Measurements from ENCODE around the gene METTL13.

METTL13 gene, protein sequence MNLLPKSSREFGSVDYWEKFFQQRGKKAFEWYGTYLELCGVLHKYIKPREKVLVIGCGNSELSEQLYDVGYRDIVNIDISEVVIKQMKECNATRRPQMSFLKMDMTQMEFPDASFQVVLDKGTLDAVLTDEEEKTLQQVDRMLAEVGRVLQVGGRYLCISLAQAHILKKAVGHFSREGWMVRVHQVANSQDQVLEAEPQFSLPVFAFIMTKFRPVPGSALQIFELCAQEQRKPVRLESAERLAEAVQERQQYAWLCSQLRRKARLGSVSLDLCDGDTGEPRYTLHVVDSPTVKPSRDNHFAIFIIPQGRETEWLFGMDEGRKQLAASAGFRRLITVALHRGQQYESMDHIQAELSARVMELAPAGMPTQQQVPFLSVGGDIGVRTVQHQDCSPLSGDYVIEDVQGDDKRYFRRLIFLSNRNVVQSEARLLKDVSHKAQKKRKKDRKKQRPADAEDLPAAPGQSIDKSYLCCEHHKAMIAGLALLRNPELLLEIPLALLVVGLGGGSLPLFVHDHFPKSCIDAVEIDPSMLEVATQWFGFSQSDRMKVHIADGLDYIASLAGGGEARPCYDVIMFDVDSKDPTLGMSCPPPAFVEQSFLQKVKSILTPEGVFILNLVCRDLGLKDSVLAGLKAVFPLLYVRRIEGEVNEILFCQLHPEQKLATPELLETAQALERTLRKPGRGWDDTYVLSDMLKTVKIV

DNA sequence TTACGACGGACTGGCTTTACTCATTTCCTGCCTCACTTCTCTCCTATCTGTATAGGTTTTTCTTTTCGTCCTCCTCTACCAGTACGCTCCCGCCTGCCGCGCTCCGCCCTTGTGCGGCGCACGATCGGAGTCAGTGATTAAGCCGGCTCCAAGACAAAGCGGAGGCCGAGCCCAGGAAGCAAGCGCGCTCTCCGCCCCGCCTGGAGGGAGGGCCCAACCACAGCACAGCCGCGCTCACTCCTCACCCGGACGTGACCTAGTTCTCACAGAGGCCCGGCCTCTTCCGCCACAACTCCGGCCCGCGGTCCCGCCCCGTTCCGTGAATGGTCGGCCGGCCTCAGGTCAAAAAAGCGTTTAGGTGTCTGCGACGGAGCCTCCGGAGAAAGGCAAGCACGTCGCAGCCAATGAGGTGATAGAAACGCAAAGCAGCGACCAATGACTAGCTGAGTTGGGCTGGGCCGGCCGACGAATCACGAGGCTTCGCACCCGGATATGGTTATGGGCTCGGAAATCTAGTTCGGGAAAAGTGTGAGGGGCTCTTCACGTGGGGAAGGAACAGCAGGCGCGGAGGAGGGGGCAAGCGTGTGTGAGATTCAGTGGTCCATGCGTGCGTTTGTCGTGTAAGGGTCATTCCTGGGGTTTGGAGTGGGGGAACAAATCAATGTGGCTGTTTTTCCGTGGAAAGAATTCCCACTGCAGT lies at the start of gene METTL13:
Gene METTL13, plus strand, starts transcription at position 485 of the 700 bp plus-strand sequence. CDS start 308 bp downstream, outside the sequence.
- peak; percentile 99 for DNase-seq

DNA sequence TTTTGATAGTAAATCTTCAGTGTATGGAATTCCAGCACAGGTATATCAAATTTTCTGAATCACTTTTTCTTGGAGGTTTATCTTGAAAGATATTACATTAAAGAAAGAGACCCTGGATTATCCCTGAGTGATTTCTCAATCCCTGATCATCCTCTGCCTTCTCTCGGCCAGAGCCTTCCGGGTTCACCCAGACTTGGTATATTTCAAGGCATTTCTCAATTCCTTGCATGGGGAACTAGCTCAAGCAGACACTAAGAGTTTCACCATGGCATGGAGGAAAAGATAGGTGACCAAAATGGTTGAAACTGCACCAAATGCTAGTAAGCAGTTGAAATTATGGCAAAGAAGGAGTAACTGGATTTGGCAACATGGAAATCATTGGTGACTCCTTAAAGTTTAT lies 45.3 kb upstream of the METTL13 start:
- DNase-seq = no peak

DNA sequence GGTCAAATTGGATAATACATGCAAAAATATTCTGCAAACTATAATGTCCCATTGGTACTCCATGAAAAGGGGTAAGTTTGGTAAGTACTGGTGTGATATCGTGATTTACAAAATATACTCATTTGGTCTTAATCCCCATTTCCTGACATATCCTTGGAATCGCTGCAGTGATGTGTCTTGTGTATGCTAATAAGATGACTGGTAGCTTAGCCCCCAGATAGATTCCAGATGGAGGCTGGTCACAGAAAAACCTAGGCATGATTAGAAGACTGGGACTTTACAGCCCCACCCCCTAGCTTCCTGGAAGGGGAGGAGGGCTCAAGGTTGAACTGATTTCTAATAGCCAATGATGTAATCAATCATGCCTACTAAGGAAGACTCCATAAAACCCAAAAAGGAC lies 42.5 kb upstream of the METTL13 start:
- no peak for DNase-seq

DNA sequence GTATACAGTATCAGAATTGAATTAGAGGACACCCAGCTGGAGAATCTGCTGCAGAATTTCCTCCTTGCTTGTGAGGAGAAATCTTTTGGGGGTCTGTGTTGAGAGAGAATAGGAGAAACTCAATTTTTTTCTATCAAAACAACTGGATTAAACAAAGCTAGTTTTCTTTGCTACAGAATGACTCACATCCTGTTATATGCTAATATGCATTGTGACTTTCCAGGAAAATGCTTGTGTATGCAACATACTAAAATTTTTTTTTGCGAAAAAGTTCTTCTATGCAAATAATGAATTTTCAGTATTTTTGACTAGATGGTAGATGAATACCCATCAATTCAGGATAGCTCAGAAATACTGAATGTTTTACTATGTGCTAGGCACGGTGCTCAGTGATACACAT lies 41.8 kb upstream of the METTL13 start:
- no peak for DNase-seq

DNA sequence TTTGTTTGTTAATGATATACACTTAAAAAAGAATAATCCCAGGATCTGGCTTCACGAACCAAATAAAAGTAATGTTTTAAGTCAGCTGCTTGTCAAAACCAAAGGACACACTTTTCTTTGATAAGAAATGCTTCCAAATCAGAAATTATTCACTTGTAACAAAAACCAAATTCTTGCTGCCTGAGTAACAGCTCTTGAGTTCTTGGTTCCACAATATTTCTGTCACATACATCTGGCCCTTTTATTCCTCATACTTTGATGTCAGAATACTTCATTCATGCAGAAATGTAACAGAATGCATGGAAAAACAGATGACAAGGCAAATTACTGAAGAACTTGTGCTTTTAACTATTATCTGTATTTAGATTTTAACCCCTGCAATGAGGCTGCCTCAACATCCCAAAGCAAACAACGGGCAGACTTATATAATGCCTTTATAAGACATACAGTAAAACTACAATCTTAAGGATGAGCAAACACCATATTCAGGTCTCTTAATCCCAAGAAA lies 41.0 kb upstream of the METTL13 start:
- DNase-seq = no peak

DNA sequence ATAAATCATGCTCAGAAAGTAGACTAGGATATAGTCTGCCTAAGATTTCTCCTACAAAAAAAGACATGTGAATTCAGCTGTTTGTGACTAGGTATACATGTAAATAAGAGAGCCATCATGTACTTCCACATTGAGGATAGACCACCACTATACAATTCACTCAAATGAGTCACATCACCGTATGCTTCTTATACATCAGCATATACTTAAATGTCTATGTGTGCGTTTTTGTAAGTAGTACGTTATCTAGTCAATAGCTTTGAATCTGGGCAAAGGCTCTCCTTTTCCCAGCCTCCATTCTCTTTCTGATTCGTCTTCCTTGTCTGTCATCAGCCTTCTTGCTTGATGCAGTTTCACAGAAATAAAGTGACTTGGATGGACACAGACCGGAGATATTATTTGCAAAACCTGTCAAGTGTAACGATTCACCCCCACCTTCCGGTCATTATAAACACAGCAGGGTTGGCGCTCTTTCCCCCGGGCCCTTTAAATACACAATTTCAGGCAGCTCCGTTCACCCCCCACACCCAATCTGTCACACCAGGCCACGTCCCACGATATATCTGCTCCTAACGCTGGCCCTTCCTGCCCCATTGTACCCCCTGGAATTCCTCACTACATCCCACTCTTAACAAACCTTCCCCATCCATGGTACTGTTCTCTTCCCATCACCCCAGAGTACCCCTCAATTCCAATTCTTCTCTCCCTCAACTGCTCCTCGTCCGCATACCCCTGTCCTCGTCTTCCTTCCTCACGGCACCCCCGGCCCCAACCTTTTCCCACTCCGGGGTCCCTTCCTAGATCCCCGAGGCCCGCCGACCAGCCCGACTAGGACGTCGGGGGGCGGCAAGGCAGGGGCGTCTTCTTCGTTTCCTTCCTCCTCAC lies 40.2 kb upstream of the METTL13 start:
- peak; percentile 45 for DNase-seq

DNA sequence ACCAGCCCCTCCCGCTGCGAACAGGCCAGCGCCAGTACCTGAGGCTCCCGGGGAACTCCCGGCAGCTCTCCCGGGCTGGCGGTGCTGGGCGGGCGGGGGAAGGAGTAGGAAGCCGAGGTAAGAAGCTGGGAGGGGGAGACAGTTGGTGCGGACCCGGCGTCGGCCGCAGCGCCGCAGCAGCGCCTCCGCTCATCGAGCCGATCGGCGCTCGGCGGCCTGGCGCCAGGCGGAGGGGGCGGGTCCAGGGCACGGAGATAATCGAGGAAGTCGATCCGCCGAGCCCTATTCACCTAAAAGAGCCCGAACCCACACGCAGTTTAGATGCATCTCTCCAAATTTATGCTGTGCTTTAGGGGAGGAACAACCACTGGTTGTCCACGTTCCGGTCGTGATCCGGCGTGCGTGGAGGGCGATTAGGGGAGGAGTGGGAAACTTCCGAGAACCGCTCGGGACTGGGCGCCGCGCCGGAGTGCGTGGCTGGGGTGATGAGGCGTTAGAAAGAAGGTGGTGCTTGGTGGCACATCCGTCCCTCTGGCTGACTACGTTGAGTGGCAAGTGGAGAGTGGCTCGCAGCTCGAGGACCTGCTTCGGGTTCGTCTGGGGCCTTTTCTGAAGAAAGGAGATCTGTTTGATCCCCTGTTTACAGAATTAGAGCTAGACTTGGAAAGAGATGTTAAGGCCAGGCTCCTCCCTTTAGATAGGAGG lies 39.4 kb upstream of the METTL13 start, which contains the start of gene VAMP4:
Gene VAMP4, minus strand, starts transcription at position 194 of the 705 bp plus-strand sequence. CDS start 3,651 bp downstream, outside the sequence.
- peak; percentile 86 for DNase-seq

DNA sequence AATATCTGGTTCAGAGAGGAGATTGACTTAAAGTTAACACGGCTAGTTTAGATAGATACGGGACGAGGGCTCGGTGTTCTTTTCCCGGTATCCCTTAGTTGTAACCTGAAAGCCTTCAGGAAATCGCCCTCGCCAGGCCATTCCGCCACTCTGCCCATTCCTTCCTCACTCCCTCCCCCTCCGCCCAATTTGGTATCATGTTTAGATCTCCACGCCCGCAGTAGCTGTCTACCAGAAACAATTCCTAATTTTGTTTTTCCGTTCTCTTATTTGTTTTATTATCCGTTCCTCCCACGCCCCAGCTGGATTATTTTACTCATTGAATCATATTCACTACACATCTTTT lies 38.9 kb upstream of the METTL13 start:
- DNase-seq = no peak

DNA sequence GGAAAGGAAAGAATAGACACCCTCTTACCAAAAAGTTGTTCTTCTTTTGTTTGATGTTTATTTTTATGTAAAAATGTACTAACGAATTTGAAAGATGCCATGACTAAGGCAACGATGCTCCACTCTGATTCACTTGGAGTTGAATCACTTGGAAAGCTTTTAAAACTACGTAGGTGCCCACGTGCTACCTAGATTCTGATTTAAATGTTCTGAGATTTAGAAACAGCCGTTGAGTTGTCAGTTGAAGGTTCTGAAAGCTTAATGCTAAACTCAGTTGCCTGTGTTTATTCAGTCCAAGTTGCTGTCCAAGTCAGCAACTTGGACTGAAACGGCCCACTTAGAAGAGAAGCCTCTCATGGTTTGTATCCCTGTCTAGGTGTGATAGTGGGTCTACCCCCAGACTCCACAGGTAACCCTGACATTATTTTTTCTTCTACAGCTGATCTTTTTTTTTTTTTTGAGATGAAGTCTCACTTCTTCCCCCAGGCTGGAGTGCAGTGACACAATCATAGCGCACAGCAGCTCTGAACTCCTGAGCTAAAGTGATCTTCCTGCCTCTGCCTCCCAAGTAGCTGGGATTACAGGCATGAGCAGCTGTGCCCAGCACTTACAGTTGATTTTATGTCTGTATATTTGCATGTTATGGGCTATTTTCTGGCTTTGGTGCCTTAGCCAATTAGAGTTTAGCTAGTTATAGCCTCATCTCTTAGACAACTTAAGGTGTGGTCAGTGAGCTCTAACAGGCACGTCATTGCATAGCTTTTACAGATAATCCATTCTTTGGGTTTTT lies 38.2 kb upstream of the METTL13 start:
- DNase-seq = peak; percentile 10

DNA sequence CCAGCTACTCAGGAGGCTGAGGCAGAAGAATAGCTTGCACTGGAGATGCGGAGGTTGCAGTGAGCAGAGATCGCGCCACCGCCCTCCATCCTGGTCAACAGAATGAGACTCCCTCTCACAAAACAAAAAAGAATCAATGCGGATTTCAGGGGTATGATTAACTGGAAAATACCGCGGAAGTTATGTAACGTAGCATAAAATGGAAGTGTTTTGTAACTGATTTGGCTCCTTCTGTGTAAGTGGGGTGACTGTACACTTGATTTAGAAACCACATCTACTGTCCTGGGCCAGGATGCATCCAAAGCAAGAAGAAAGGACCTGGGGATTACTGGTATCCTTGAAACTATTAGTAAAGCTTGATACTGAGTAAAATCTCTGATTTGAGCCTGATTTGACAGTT lies 36.5 kb upstream of the METTL13 start:
- no peak for DNase-seq

DNA sequence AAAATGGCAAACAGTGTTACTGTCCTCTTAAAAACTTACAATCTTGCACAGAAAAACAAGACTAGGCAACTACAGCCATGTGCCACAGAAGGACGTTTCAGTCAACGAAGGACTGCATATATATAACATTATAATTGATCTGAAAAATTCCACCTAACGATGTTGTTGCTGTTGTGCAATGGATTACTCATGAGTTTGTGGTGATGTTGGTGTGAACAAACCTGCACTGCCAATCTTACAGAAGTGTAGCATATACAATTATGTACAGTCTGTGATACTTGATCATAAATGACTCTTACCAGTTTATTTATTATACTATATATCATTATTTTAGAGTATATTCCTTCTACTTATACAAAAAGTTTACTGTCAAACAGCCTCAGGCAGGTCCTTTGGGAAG lies 32.8 kb upstream of the METTL13 start:
- DNase-seq = no peak

DNA sequence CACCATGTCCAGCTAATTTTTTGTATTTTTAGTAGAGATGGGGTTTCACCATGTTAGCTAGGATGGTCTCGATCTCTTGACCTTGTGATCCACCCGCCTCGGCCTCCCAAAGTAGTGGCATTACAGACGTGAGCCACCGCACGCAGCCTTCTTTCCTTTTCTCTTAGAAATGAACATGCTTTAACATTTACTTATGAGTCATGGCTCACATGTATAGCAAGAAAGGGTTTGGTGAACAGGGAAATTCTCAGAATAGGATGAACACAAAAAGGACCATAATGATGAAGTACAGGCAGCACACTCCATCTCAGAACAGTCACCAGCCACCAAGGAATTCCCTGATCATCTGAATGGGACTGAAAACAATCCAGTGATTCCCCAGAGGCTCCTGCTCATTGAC lies 30.2 kb upstream of the METTL13 start:
- DNase-seq = no peak

DNA sequence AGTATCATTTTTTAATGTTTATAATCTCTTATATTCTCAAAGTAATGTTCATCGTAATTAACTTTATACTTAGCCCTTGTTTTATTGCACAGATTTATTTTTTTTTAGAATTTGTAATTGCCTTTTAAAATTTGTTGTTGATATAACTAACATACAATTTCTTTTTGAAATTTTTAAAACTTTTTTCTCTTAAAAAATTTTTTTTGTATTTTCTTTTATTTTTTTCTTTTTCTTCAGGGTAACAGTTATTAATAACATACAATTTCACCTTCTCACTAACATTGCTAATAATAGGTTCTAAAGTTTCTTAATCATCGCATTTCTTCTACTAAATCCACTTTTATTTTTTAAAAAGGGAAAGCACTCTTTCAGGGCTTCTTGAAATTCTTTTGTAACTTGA lies 28.3 kb upstream of the METTL13 start:
- DNase-seq = no peak

DNA sequence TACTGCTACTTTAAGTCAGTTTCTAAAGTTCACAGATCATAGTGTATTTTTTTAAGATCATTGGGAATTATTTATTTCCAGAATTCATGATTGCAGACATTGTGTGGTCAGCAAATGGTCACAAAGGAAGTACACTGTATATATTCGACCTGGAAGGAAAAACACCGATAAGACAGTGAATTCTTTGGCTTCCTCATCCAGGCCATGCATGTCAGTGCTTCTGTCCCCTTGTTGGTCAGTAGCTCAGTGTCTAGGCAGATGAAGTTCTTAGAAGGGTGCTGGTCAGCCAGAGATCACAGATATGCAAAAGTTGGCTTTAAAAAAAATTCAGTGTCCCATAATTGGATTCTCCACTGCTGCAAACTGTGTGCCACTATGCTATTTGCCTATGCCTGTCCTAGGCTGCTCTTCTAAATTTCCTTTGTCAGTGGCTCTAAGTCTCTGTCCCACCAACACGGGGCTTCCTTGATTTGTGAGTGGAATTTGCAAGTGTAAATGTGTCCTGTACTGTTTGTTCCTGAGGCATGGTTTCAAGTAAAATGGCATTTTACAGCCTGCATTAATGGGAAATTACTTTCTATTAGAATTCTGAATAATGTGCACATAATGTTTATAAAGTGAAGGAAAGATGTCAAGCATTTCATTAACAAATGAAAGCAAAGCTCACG lies 27.6 kb upstream of the METTL13 start:
- DNase-seq = no peak

DNA sequence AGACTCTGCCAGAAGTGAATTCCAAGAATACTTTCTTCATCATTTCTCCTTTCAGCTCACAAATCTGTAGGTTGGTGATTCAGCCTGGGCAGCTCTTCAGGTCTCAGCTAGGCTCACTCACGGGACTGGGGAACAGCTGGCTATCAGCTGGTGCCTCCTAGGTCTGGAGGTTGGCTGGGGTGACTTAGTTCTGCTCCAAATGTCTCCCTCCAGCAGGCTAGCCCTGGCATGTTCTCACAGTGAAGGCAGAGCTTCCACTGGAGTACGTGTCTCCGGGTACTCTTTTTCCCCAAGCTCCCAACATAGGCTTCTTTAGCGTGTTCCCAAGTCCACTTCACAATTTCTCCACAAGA lies 27.1 kb upstream of the METTL13 start:
- DNase-seq = no peak

DNA sequence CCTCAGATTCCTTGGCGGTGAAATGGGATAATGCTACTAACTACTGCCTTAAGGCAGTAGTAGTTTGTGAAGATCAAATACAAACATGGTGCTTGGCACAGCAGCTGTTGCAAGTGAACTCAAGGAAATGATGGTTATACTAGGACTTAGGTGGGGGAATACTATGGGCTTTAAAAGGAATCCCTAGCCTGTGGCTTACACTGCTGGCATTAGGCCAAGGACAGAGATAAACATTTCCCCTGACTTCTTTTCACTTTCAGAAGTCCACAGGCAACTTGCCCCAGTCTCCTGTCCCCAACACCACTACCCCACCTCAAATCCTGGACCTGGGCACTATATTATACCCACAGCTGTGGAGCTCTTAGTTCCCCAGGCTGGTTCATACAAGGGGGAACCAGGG lies 26.5 kb upstream of the METTL13 start:
- no peak for DNase-seq

DNA sequence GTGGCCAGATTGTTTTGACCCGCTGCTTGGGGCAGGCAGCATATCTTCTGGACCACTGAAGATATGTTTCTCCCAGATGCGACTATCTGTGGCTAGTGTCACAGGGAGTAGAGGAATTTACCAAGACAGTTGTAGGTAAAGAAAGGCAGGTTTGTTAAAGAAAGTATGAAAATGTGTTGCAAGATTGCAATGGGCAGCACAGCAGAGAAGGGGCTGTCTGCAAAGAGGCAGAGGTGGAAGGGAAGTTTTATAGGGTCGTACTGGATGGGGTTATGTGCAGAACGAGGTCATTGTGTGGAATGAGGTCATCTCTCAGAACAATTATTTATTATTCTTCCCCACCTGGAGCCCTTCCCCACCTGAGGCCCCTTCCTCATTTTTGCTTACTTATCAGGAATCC lies 24.6 kb upstream of the METTL13 start:
- no peak for DNase-seq

DNA sequence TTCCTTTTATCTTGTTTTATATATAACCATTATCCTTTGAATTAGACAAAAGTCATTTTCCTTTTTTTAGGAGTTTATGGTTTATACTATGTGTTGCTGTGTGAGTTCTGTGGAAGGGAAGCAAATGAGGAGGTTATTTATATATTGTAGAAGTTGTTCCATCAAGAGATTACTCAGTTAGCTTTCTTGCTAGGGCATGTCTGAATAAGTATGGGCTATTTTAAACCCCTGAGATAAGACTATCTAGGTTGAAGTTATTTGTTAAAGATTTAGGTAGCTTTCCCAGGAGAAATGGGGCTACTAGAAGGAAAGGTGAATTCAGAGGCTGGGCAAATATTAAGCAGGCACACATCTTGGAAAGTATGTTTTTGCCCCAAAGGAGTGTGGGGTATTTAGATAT lies 23.4 kb upstream of the METTL13 start:
- DNase-seq = no peak

DNA sequence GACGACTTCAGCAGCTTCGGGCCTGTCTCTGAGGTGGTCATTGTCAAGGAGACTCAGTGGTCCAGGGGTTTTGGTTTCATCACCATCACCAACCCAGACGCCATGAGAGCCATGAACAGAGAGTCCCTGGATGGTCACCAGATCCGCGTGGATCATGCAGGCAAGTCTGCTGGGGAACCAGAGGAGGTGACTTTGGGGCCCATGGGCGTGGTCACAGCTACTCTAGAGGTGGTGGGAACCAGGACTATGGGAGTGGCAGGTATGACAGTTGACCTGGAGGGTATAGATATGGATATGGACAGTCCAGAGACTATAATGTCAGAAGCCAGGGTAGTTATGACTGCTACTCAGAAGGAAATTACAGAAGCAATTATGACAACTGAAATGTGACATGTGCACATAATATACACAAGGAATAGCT lies 19.3 kb upstream of the METTL13 start:
- DNase-seq = no peak

DNA sequence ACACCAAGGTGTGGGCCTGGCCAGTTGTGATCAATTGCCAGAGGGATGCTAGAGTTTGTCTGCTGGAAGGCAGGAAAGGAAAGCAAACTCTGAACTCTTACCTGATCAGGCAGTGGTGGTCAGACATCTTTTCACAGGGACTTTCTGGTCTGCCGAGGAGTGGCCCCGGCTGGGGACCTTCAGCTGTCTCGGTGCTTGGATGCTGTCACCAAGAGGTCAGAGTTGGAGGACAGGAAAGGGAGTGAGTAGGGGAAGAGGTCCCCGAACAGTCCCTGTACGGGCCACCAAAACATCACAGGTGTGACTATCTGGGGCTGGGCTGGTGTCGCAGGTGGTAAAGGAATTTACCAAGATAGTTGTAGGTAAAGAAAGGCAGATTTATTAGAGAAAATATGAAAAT lies 17.7 kb upstream of the METTL13 start:
- DNase-seq = no peak

DNA sequence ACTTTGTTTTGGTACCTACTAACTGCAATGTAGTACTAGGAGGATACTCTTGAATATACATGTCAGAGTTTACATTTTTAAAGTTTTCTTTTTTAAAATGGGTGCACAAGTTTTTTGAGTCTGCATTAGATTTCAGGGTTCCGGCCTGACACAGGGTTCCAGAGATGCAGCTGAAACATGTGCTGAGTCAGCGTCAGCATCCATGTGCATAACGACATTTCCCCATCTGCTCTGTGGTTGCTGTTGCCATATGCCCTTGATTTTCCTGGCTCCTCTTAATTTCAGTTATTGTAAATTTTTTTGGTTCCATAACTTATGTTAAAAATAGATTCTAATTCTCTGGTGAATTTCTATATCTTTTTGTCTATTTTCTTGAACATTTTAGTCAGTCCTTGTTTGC lies 12.3 kb upstream of the METTL13 start:
- no peak for DNase-seq

Data from stimulated activated CD4-positive, alpha-beta T cell treated with anti-CD3 and anti-CD28 coated beads, Interleukin-1b, Interleukin-23, amount 100 ng/mL, for 48 hours (primary cell).